Stimulated activated CD4-positive, alpha-beta T cell treated with anti-CD3 and anti-CD28 coated beads, Interleukin-4, amount 100 ng/mL, for 1 hour (primary cell): ENCODE data around the gene PREP.
"Not testable (repeated sequence)": the region's sequence is repeated elsewhere in the genome, so short reads cannot be mapped to it uniquely, and the experiment has no call there.

ENCODE experiments used
- DNase-seq: peaks from one replicate; pipeline ENCODE4 v3.0.0-alpha.2; 2020

PREP gene

GRCh38 chr6:105402939-105403935, at the start of gene PREP:
Gene PREP, minus strand, starts transcription at chr6:105403082. Its CDS starts 191 bp downstream, at chr6:105402891.
- DNase-seq = peak; percentile 86

DNA sequence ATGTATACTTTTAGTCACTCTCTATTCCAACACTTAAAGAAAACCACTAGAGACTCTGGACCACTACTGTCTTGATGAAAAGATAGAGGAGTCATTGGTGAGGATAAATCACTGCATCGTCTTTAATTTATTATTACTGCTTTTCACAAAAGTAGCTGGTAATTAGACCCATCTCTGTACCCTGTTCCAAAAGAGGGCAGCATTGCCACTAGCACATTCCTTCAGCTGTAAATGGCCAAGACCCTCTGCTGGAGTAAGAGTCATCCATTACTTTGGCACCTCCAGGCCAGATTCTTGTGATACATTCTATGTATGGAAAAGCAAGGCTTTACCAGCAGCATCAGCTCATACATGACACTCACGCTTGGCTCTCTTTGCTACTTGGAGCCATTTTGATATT, 49.5 kb upstream of the PREP start:
- no peak for DNase-seq

GRCh38 chr6:105449756-105450390, 47.0 kb upstream of the PREP start:
- no peak for DNase-seq

GRCh38 chr6:105445481-105445880, 42.6 kb upstream of the PREP start:
- no peak for DNase-seq

DNA sequence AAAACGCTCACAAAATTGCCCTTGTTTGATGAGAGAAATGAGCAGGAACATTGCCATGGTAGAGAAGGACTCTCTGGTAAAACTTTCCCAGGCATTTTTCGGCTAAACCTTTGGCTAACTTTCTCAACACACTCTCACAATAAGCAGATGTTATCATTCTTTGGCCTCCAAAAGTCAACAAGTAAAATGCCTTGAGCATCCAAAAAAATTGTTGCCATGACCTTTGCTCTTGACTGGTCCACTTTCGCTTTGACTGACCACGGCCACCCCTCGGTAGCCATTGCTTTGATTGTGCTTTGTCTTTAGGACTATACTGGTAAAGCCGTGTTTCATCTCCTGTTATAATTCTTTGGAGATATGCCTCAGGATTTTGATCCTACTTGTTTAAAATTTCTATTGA, 41.1 kb upstream of the PREP start:
- no peak for DNase-seq

- no peak for DNase-seq
Measured at GRCh38 chr6:105442369-105442768, 39.5 kb upstream of the PREP start.

DNA sequence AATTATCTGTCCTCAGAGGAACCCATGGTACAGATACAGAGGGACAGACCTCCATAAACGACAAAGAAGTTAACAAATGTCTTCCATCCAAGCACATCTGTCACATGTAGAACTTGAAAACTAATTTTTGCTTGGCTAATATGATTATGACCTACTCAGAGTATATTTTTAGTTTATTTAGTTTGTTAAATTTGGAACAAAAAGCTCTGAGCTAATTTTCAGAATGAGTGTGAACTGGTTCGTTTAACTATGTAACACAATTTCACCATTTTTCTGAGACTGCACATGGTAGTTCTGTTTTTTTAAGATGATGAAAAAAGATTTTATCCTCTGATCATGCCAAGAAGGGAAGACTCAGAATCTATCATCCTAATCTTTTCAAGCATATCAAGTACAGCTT, 34.4 kb upstream of the PREP start:
- DNase-seq = no peak

- no peak for DNase-seq
Measured at GRCh38 chr6:105433723-105434122, 30.8 kb upstream of the PREP start.

- DNase-seq = no peak
Measured at GRCh38 chr6:105432797-105433196, 29.9 kb upstream of the PREP start.

GRCh38 chr6:105431226-105431625, 28.3 kb upstream of the PREP start:
- no peak for DNase-seq

DNA sequence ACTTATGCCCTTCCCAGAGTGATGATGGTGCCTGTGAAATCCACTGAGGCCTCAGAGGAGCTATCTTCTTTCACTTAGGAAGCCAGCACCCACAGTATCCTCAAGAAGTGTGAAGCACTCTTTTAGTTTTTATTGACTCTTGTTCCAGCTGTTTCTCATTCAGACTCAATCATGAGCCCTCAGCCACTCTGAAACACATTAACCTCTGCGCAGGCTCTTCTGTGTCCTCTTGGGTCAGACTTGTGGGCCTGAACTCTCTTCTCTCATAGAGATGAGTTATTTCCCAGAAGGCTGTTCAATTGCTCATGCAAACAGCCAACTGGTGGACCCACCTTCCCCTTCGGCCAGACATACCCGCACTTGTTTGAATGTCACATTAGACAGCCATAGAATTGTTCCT, 27.8 kb upstream of the PREP start:
- DNase-seq = no peak

DNA sequence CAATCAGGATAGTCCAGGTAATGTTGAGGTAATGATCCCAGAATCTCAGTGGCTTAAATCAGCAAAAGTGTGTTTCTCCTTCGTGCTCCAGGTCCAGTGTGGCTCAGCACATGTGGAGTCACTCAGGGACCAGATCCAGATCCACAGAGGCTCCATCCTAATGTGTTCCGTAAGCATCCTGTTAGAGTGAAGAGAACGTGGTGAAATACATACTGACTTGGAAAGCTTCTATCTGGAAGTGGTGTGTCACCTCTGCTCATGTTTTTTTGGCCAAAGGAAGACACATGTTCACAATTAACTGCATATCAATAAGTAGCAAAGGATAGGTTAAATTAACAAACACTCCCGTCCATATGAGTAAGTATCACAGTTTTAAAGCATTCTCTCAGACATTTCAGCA, 26.8 kb upstream of the PREP start:
- no peak for DNase-seq

DNA sequence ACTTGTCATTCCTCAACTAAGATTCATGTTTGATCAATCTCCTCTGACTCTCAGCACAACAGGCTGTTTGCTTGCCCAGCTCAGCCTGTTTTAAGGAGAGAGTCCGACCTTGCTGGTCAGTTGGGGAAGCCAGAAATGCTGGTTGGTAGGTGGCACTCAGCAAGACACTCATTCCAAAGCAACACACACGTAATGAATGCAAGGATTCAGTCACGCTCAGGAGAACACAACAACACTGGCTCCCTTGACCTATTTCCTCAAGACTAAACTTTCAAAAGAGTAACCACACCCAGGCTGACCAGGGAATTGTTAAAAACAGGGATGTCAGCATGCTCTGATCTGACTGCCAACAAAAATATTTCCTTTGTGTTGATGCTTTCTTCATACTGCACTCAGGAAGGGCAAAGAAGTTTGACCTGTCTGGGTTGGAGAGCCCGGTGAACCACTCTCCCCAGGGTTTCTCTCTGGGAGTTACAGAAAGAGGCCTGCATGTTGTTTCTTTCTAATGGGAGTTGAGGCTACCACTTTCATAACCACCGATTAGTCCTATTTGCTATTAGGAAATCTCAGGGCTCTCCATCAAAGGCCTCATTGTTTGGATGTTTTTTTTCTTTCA, 25.6 kb upstream of the PREP start:
- DNase-seq = no peak

DNA sequence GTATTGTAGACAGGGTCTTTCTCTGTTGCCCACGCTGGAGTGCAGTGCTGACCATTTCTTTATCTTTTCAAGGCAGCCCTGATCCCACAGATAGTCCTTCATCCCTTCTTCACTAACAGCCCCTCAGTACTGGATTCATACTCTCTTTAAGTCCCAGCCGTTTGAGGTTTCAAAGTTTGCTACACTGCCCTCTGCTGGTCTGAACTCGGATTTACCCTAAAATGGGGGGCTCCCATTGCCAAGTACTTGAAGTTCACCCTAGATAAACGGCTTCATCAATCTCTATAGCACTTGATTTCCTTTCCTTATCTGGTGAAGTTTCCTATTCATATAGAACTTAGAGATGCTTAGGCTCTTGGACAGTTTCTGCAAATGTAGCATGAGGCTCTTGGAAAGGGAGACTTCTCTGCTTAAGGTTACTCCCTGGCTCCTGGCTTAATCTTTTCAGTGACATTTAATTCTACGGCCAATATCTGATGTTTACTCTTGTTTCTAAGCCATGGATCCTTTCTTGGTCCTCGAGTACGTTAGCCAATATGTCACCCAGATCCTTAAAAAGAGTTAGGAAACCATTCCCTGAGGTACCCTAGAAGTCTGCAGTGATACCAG, 21.4 kb upstream of the PREP start:
- DNase-seq = peak; percentile 48

DNA sequence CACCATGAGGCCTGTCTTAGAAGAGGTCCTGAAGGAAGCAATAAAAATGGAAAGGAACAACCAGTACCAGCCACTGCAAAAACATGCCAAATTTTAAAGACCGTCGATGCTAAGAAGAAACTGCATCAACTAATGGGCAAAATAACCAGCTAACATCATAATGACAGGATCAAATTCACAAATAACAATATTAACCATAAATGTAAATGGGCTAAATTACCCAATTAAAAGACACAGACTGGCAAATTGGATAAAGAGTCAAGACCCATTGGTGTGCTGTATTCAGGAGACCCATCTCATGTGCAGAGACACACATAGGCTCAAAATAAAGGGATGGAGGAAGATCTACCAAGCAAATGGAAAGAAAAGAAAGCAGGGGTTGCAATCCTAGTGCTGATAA, 14.1 kb upstream of the PREP start:
- not testable (repeated sequence) for DNase-seq

DNA sequence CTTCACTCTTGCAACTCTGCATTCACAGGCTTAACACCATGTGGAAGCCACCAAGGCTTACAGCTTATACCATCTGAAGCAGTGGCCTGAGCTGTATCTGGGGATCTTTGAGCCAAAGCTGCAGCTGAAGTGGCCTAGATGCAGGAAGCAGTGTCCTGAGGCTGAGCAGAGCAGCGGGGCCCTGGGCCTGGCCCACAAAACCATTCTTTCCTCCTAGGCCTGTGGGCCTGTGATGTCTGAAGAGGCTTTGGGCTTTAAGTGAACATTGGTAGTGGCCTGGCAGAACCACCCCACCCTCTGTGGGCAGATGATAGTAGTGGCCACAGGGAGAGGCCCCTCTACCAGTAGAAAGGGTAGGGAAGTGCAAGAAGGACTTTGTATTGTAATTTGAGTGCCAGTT, 6.9 kb upstream of the PREP start:
- DNase-seq = no peak

- no peak for DNase-seq
Measured at GRCh38 chr6:105402090-105402938, 568 bp downstream of the PREP start.

GRCh38 chr6:105401247-105402089, 1.4 kb downstream of the PREP start:
- DNase-seq = no peak

- DNase-seq = no peak
Measured at GRCh38 chr6:105400501-105400900, 2.4 kb downstream of the PREP start.

DNA sequence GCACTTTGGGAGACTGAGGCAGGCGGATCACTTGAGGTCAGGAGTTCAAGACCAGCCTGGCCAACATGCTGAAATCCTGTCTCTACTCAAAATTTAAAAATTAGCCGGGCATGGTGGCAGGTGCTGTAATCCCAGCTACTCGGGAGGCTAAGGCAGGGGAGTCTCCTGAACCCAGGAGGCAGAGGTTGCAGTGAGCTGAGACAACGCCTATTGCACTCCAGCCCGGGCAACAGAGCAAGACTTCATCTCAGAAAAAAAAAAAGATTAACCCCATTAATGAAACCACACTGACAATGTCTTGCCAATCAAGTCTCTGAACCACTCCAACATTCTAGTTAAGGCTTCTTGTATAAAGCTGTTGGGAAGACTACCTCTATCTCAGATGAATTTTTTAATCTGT, 4.0 kb downstream of the PREP start:
- no peak for DNase-seq

DNA sequence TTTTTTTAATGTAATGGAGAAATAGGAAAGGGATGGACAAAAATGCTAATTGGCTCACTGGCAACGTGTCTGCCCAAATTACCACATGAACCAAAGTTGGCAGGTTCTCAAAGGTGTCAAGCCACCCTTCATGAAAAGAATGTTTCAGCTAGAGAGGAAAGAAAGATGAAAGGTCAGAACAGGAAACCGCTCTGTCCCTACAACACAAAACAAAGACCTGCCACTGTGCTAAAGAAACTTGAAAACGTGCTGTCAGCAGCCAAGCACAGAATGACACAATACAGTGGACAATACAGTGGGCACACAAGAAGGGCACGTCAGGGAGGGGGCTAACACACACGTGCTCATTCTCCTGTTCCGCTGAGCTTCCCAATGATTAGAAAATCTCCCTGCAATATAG, 4.9 kb downstream of the PREP start:
- no peak for DNase-seq
